HFFc6 (cell line): Measurements from ENCODE around the gene IGF1R. TPM values are rescaled to one million over a fixed set of nuclear protein-coding genes. Genes with fewer than 3 reads are reported as not detected.
A peak's percentile ranks its signal among the peaks of the same experiment; 100 is the strongest.

Source experiments
- DNase-seq: peaks from one replicate; pipeline ENCODE4 v3.0.0-alpha.2; 2018
- H3K27ac Mint-ChIP-seq: 2 replicates; pipeline ENCODE4 v1.8.0; 2020; ENCODE audit warnings: mild to moderate bottlenecking, mixed read lengths
- H3K27me3 Mint-ChIP-seq: 2 replicates; pipeline ENCODE4 v1.8.0; 2021; ENCODE audit warnings: mild to moderate bottlenecking, moderate library complexity, mixed read lengths; ENCODE audit not compliant: insufficient read depth
- H3K36me3 Mint-ChIP-seq: 2 replicates; pipeline ENCODE4 v1.8.0; 2021; ENCODE audit warnings: low read depth, mixed read lengths
- H3K4me1 Mint-ChIP-seq: 2 replicates; pipeline ENCODE4 v1.8.0; 2020; ENCODE audit warnings: low read depth, mixed read lengths
- H3K4me3 Mint-ChIP-seq: 2 replicates; pipeline ENCODE4 v1.8.0; 2020; ENCODE audit warnings: mild to moderate bottlenecking, moderate library complexity, mixed read lengths
- H3K9me3 Mint-ChIP-seq: 2 replicates; pipeline ENCODE4 v1.8.0; 2020; ENCODE audit warnings: mild to moderate bottlenecking, mixed read lengths
- total RNA-seq, 6 experiments: library from RNA; stranded (reverse); fragmentation: NEBNext Ultra II Directional; extraction: Animal tissue kit (Norgen Biotek cat#: 25700); gene quantifications; 2 replicates in 1 of 6; 3 replicates in 5 of 6; pipeline ENCODE4 v1.2.3, GENCODE V29; 2021
- TF ChIP-seq, protein P1 (sequence below): fragments of 200-600 bp; sonication (generic); IDR thresholded peaks from 2 replicates; pipeline ENCODE4 v1.5.0; 2021; ENCODE audit warnings: antibody characterized with exemption, mild to moderate bottlenecking

Gene IGF1R
- total RNA-seq, 6 experiments from 2014 or later: 46.7 to 61.9 (median 50.1) TPM

DNA sequence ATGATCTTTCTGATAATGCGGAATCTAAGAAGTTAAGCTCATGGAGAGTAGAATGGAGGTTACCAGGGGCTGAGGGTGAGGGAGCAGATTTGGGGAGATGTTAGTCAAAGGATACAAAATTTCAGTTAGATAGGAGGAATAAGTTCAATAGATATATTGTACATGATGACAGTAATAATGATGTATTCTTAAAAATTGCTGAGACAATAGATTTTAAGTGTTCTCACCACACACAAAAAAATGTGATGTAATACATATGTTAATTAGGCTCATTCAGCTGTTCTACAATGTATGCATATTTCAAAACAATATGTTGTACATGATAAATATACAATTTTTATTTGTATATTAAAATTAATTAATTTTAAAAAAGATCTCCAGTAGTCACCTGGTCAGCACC is 277.9 kb downstream of the IGF1R start:
- DNase-seq: no peak
- no peak overlapping the region for H3K4me3 Mint-ChIP-seq
- H3K27ac Mint-ChIP-seq: no peak overlapping the region
- peaks cover 13% of the 10 kb centered on the region for H3K4me1 Mint-ChIP-seq
- peaks cover 2% of the 10 kb centered on the region; the same call in 1 of the 2 replicates for H3K27me3 Mint-ChIP-seq
- H3K36me3 Mint-ChIP-seq: peaks cover 47% of the 10 kb centered on the region
- TF ChIP-seq, protein P1, sequence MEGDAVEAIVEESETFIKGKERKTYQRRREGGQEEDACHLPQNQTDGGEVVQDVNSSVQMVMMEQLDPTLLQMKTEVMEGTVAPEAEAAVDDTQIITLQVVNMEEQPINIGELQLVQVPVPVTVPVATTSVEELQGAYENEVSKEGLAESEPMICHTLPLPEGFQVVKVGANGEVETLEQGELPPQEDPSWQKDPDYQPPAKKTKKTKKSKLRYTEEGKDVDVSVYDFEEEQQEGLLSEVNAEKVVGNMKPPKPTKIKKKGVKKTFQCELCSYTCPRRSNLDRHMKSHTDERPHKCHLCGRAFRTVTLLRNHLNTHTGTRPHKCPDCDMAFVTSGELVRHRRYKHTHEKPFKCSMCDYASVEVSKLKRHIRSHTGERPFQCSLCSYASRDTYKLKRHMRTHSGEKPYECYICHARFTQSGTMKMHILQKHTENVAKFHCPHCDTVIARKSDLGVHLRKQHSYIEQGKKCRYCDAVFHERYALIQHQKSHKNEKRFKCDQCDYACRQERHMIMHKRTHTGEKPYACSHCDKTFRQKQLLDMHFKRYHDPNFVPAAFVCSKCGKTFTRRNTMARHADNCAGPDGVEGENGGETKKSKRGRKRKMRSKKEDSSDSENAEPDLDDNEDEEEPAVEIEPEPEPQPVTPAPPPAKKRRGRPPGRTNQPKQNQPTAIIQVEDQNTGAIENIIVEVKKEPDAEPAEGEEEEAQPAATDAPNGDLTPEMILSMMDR: no peak
- H3K9me3 Mint-ChIP-seq: no peaks in the 10 kb centered on the region

DNA sequence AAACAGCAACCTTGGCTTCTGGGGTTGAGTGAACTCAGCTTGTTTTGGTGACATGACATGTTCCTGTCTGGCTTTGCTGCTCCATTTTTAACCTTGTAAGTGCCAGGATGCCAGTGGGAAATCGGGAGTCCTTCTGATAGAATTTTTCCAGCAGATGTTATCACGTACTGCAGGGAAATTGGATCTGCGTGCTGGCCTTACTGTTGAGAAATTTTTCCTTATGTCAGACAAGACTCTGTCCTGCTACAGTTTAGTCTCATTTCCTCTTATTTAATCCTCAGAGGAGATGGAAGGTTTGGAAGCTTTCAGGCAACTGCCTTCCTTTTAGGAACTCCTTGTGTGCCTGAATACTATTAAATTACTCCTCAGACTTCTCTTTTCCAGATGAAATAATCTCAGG is 278.7 kb downstream of the IGF1R start:
- peaks cover 13% of the 10 kb centered on the region for H3K4me1 Mint-ChIP-seq

DNA sequence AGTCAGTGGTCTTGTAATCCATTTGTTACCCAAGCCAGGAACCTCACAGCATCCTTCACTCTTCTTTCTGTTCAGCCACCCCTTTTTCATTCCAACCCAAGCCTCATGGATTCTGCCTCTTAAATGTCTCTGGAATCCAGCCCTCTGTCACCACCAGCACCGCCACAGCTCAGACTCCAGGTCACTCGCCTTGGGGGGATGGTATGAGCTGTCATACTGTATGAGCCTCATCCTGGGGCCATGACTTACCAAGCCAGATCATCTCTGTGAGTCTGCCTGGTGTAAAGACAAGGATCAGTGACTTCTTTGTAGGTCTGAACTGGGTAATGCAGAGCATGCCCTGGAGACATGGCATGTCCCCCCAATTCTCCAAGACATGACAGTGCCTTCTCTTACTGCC is 279.7 kb downstream of the IGF1R start:
- H3K27me3 Mint-ChIP-seq: peaks cover 2% of the 10 kb centered on the region; the same call in 1 of the 2 replicates
- TF ChIP-seq, protein P1: no peak
- H3K4me1 Mint-ChIP-seq: peaks cover 13% of the 10 kb centered on the region
- no peak overlapping the region for H3K4me3 Mint-ChIP-seq
- no peak for DNase-seq
- H3K27ac Mint-ChIP-seq: peak overlapping the region; percentile 23; the same call in 1 of the 2 replicates
- H3K36me3 Mint-ChIP-seq: peaks cover 50% of the 10 kb centered on the region
- no peaks in the 10 kb centered on the region for H3K9me3 Mint-ChIP-seq

More for the DNA sequence above, 278.7 kb downstream of the IGF1R start:
- Mint-ChIP-seq H3K9me3 (no peaks in the 10 kb centered on the region), H3K27me3 (peaks cover 2% of the 10 kb centered on the region; the same call in 1 of the 2 replicates), H3K27ac (no peak overlapping the region; the same call in none of the 2 replicates), H3K36me3 (peaks cover 45% of the 10 kb centered on the region), H3K4me3 (no peak overlapping the region)
- no peak for DNase-seq
- TF ChIP-seq, protein P1: no peak

DNA sequence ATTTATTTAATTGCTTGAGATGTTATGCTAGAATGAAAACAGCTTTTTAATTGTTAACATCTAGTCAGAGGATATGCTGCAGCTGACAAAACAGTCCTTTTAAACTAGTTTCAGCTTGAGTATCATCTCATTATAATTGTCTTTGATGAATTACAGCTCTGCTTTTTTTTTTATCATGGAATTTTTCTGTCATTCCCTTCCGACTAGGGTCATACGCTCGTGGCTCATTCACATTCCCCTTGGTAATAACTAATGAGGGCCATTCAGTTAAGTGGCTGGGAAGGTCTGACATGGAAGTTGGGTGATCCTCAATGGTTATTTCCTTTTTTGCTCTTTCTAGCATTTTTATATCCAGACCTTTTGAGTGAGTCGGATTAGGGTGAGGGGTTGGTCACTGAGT is 282.2 kb downstream of the IGF1R start:
- Mint-ChIP-seq H3K9me3 (no peaks in the 10 kb centered on the region), H3K4me1 (peaks cover 13% of the 10 kb centered on the region), H3K27me3 (peaks cover 2% of the 10 kb centered on the region), H3K36me3 (peaks cover 45% of the 10 kb centered on the region), H3K27ac (no peak overlapping the region), H3K4me3 (no peak overlapping the region)
- DNase-seq: no peak
- TF ChIP-seq, protein P1: no peak

DNA sequence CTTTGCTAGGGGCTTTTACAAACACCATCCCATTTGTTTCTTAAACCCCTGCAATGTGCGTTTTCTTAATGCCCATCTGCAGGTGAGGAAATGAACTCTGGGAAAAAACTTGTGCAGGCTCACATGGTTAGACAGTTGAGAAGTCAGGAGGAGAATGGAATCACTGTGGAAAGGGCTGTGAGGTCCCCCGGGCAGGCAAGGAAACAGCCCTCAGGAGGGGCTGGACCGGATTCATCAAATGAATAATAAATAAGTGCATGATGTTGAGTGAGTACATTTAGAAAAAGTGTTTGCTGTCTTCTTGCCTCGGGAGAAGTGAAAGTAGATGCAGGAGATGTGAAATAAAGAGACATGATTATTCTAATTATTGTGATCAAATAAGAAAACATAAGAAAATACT is 282.7 kb downstream of the IGF1R start:
- TF ChIP-seq, protein P1: no peak
- Mint-ChIP-seq H3K36me3 (peaks cover 41% of the 10 kb centered on the region), H3K27ac (no peak overlapping the region), H3K4me3 (no peak overlapping the region), H3K4me1 (peaks cover 13% of the 10 kb centered on the region), H3K9me3 (no peaks in the 10 kb centered on the region), H3K27me3 (peaks cover 2% of the 10 kb centered on the region)
- no peak for DNase-seq

DNA sequence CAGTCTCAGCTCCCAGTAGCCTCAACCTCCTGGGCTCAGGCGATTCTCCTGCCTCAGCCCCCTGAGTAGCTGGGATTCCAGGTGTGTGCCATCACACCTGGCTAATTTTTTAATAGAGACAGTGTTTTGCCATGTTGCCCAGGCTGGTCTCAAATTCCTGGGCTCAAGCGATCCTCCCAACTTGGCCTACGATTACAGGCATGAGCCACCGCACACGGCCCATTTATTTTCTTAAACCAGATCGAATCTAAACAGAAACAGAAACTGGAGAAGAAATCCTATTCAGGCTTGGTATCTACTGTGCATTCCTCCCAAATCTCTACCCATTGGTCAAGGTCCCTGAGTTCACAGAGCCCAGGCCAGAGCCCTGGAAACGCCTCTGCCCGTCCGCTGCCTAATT is 285.1 kb downstream of the IGF1R start:
- no peak for DNase-seq
- Mint-ChIP-seq H3K36me3 (peaks cover 38% of the 10 kb centered on the region), H3K27me3 (peaks cover 4% of the 10 kb centered on the region), H3K4me1 (no peaks in the 10 kb centered on the region), H3K9me3 (no peaks in the 10 kb centered on the region), H3K4me3 (no peak overlapping the region), H3K27ac (no peak overlapping the region)
- TF ChIP-seq, protein P1: no peak
